HG03432 (cell line): Measurements from ENCODE around the gene CDKN2AIPNL.
A peak's percentile ranks its signal among the peaks of the same experiment; 100 is the strongest.

ENCODE experiments used
- ATAC-seq: cut with Tn5 transposase; IDR thresholded peaks from one replicate; pipeline ENCODE4 v1.9.1; 2021; ENCODE audit warnings: mild to moderate bottlenecking, moderate library complexity; ENCODE audit not compliant: unreplicated experiment

The CDKN2AIPNL gene

GRCh38 chr5:134411546-134412266 is at the start of gene CDKN2AIPNL:
TSS of gene CDKN2AIPNL (minus strand) at chr5:134411881. CDS start at chr5:134411854, 27 bp downstream.
- ATAC-seq, result peak; percentile 96

GRCh38 chr5:134460551-134460950 is 48.9 kb upstream of the CDKN2AIPNL start:
- ATAC-seq, result no peak

- ATAC-seq, result no peak
Observed at GRCh38 chr5:134459491-134459890, 47.8 kb upstream of the CDKN2AIPNL start.

- no peak for ATAC-seq
Observed at GRCh38 chr5:134459010-134459403, 47.3 kb upstream of the CDKN2AIPNL start.

GRCh38 chr5:134458234-134459009 is 46.7 kb upstream of the CDKN2AIPNL start:
- no peak for ATAC-seq

GRCh38 chr5:134457801-134458200 is 46.1 kb upstream of the CDKN2AIPNL start:
- ATAC-seq, result no peak

GRCh38 chr5:134456825-134457224 is 45.1 kb upstream of the CDKN2AIPNL start:
- no peak for ATAC-seq

- no peak for ATAC-seq
Observed at GRCh38 chr5:134455466-134455865, 43.8 kb upstream of the CDKN2AIPNL start.

- no peak for ATAC-seq
Observed at GRCh38 chr5:134453016-134453415, 41.3 kb upstream of the CDKN2AIPNL start.

- ATAC-seq, result no peak
Observed at GRCh38 chr5:134451936-134452505, 40.3 kb upstream of the CDKN2AIPNL start.

- ATAC-seq, result no peak
Observed at GRCh38 chr5:134451225-134451935, 39.7 kb upstream of the CDKN2AIPNL start.

- ATAC-seq, result no peak
Observed at GRCh38 chr5:134450374-134450773, 38.7 kb upstream of the CDKN2AIPNL start.

- ATAC-seq, result no peak
Observed at GRCh38 chr5:134449167-134449566, 37.5 kb upstream of the CDKN2AIPNL start.

- no peak for ATAC-seq
Observed at GRCh38 chr5:134447815-134448520, 36.3 kb upstream of the CDKN2AIPNL start.

GRCh38 chr5:134446938-134447337 is 35.3 kb upstream of the CDKN2AIPNL start:
- peak; percentile 82 for ATAC-seq

- no peak for ATAC-seq
Observed at GRCh38 chr5:134445856-134446818, 34.5 kb upstream of the CDKN2AIPNL start.

- no peak for ATAC-seq
Observed at GRCh38 chr5:134444941-134445471, 33.3 kb upstream of the CDKN2AIPNL start.

GRCh38 chr5:134440201-134440755 is 28.6 kb upstream of the CDKN2AIPNL start:
- ATAC-seq, result no peak

- no peak for ATAC-seq
Observed at GRCh38 chr5:134439210-134439654, 27.6 kb upstream of the CDKN2AIPNL start.
